IMR-90 (cell line): ENCODE measurements around the gene ITGA2. TPM values are rescaled to one million over a fixed set of nuclear protein-coding genes. Genes with fewer than 3 reads are reported as not detected.

Source experiments
- ATAC-seq: fragments of 200-7000 bp; cut with Tn5 transposase; 2 replicates; pipeline ENCODE4 v1.9.1; 2020; ENCODE audit warnings: low read depth, mild to moderate bottlenecking, moderate library complexity
- BruUV-seq: library from RNA; stranded (reverse); fragments of 400-500 nt; replicated peaks from 2 replicates; lab custom pipeline; 2021; lab: Mats Ljungman, UMichigan
- CTCF ChIA-PET: fragments of 300-600 bp; formaldehyde crosslinking; extraction: SDS; loops from one replicate; lab custom pipeline; 2021; ENCODE audit warnings: antibody characterized with exemption; lab: Yijun Ruan, JAX
- POLR2A ChIA-PET: fragments of 300-600 bp; sonication (Branson Sonifier 250); formaldehyde crosslinking; loops from one replicate; lab custom pipeline; 2022; ENCODE audit warnings: antibody characterized with exemption; ENCODE audit not compliant: unreplicated experiment; lab: Charles Lee
- DNase-seq: peaks from one replicate; pipeline ENCODE4 v3.0.0; 2013
- H2AFZ ChIP-seq: replicated peaks from 2 replicates; pipeline ENCODE3; 2013; ENCODE audit warnings: low read length, mild to moderate bottlenecking; ENCODE audit not compliant: poor library complexity
- H2AK5ac ChIP-seq: 2 replicates; pipeline ENCODE4 v1.6.1; 2013; ENCODE audit warnings: low read depth, low read length, inconsistent platforms
- H2AK9ac ChIP-seq: replicated peaks from 2 replicates; pipeline ENCODE3; 2013; ENCODE audit warnings: mild to moderate bottlenecking, low read depth, low read length, moderate library complexity; ENCODE audit not compliant: poor library complexity
- H2BK120ac ChIP-seq: 2 replicates; pipeline ENCODE4 v1.6.1; 2013; ENCODE audit warnings: low read depth, low read length, inconsistent platforms
- H2BK15ac ChIP-seq: 3 replicates; pipeline ENCODE4 v1.6.1; 2013; ENCODE audit warnings: low read depth, low read length, inconsistent platforms
- H2BK20ac ChIP-seq: 2 replicates; pipeline ENCODE4 v1.6.1; 2013; ENCODE audit warnings: low read depth, mild to moderate bottlenecking, inconsistent platforms, low read length, moderate library complexity
- H2BK5ac ChIP-seq: 2 replicates; pipeline ENCODE4 v1.6.1; 2013; ENCODE audit warnings: mild to moderate bottlenecking, low read depth, low read length, inconsistent platforms; ENCODE audit not compliant: poor library complexity, severe bottlenecking
- H3K14ac ChIP-seq: replicated peaks from 2 replicates; pipeline ENCODE4 v1.6.1; 2013; ENCODE audit warnings: low read depth, low read length, inconsistent platforms
- H3K18ac ChIP-seq: 2 replicates; pipeline ENCODE4 v1.6.1; 2013; ENCODE audit warnings: low read depth, low read length, control low read depth
- H3K23ac ChIP-seq: 2 replicates; pipeline ENCODE4 v1.6.1; 2013; ENCODE audit warnings: low read depth, low read length, inconsistent platforms
- H3K27ac ChIP-seq: 2 replicates; pipeline ENCODE4 v1.5.1; 2013; ENCODE audit warnings: mild to moderate bottlenecking, control low read depth, low read length; ENCODE audit not compliant: insufficient read depth
- H3K27me3 ChIP-seq: 2 replicates; pipeline ENCODE4 v1.6.1; 2013; ENCODE audit warnings: low read length; ENCODE audit not compliant: control insufficient read depth, insufficient read depth
- H3K36me3 ChIP-seq: 2 replicates; pipeline ENCODE4 v1.6.1; 2013; ENCODE audit warnings: low read length, mixed read lengths; ENCODE audit not compliant: control insufficient read depth, insufficient read depth
- H3K4ac ChIP-seq: 2 replicates; pipeline ENCODE4 v1.6.1; 2013; ENCODE audit warnings: low read depth, low read length, inconsistent platforms
- H3K4me1 ChIP-seq: 2 replicates; pipeline ENCODE4 v1.6.1; 2013; ENCODE audit warnings: low read length, mixed read lengths; ENCODE audit not compliant: control insufficient read depth, insufficient read depth
- H3K4me2 ChIP-seq: 2 replicates; pipeline ENCODE4 v1.6.1; 2013; ENCODE audit warnings: low read depth, mild to moderate bottlenecking, control low read depth, low read length, moderate library complexity
- H3K4me3 ChIP-seq: 2 replicates; pipeline ENCODE4 v1.5.1; 2013; ENCODE audit warnings: low read depth, mild to moderate bottlenecking, control low read depth, low read length, moderate library complexity; ENCODE audit not compliant: insufficient read depth
- H3K56ac ChIP-seq: 2 replicates; pipeline ENCODE4 v1.6.1; 2013; ENCODE audit warnings: low read length, inconsistent platforms; ENCODE audit not compliant: insufficient read depth; ENCODE audit errors: extremely low read depth
- H3K79me1 ChIP-seq, 2 experiments: 2 replicates each; pipeline ENCODE4 v1.6.1; 2013; ENCODE audit warnings: low read length in 2 of 2, inconsistent platforms in 1 of 2, low read depth in 1 of 2
- H3K9ac ChIP-seq: 2 replicates; pipeline ENCODE4 v1.6.1; 2013; ENCODE audit warnings: low read depth, low read length, control low read depth
- H3K9me1 ChIP-seq: 2 replicates; pipeline ENCODE4 v1.6.1; 2013; ENCODE audit warnings: low read length, inconsistent platforms; ENCODE audit not compliant: insufficient read depth
- H3K9me3 ChIP-seq: 2 replicates; pipeline ENCODE4 v1.6.1; 2013; ENCODE audit warnings: low read length; ENCODE audit not compliant: control insufficient read depth, insufficient read depth
- H4K20me1 ChIP-seq: 2 replicates; pipeline ENCODE4 v1.6.1; 2013; ENCODE audit warnings: low read length, inconsistent platforms; ENCODE audit not compliant: insufficient read depth
- H4K5ac ChIP-seq: 2 replicates; pipeline ENCODE4 v1.6.1; 2013; ENCODE audit warnings: mild to moderate bottlenecking, low read depth, low read length, control low read depth
- H4K8ac ChIP-seq, 2 experiments: 2 replicates each; pipeline ENCODE4 v1.6.1; 2013; ENCODE audit warnings: low read depth in 2 of 2, low read length in 2 of 2, control low read depth in 1 of 2, inconsistent platforms in 1 of 2
- H4K91ac ChIP-seq: 2 replicates; pipeline ENCODE4 v1.6.1; 2013; ENCODE audit warnings: low read depth, low read length, inconsistent platforms; ENCODE audit not compliant: insufficient read depth
- CHD1 ChIP-seq: IDR thresholded peaks from 2 replicates; pipeline ENCODE4 v1.6.1; 2012; ENCODE audit warnings: low read depth, low read length, improper control_type of control experiment
- CTCF ChIP-seq: conservative IDR thresholded peaks from 2 replicates; pipeline ENCODE4 v1.5.1; 2012; ENCODE audit warnings: mild to moderate bottlenecking, low read depth, low read length, improper control_type of control experiment
- ELK1 ChIP-seq: fragments of 150-350 bp; IDR thresholded peaks from 2 replicates; pipeline ENCODE4 v1.6.1; 2016; ENCODE audit warnings: low read depth, mild to moderate bottlenecking, low read length, moderate library complexity, borderline replicate concordance
- FOS ChIP-seq: fragments of 150-350 bp; IDR thresholded peaks from 2 replicates; pipeline ENCODE4 v1.6.1; 2016; ENCODE audit warnings: low read depth, low read length
- MAFK ChIP-seq: IDR thresholded peaks from 2 replicates; pipeline ENCODE4 v1.6.1; 2012; ENCODE audit warnings: low read depth, low read length, improper control_type of control experiment
- MAZ ChIP-seq: IDR thresholded peaks from 2 replicates; pipeline ENCODE4 v1.6.1; 2012; ENCODE audit warnings: low read depth, mild to moderate bottlenecking, low read length, improper control_type of control experiment, moderate library complexity, borderline replicate concordance
- RFX5 ChIP-seq: IDR thresholded peaks from 2 replicates; pipeline ENCODE4 v1.8.0; 2012; ENCODE audit warnings: low read depth, mild to moderate bottlenecking, low read length, moderate library complexity
- SMC3 ChIP-seq: fragments of 150-350 bp; IDR thresholded peaks from 2 replicates; pipeline ENCODE4 v1.6.1; 2016; ENCODE audit warnings: low read depth, mild to moderate bottlenecking, antibody characterized with exemption, low read length, moderate library complexity
- USF2 ChIP-seq: fragments of 150-350 bp; IDR thresholded peaks from 2 replicates; pipeline ENCODE4 v1.6.1; 2017; ENCODE audit warnings: mild to moderate bottlenecking, antibody characterized with exemption, low read length, low read depth
- WGBS, 2 experiments: methylation state at CpG; one replicate each; pipeline versions ENCODE4 v1.1.5 to v1.1.7; 2013; ENCODE audit warnings: missing lambda C conversion rate in 2 of 2; ENCODE audit not compliant: insufficient read length in 1 of 2; ENCODE audit errors: extremely low coverage in 2 of 2; 5-methylcytosine and 5-hydroxymethylcytosine counted together
- dilution Hi-C: fragments of 300-500 bp; cut with HindIII; formaldehyde crosslinking; loops from one replicate; pipeline ENCODE4 v1.14.3; 2018; ENCODE audit warnings: low sequenced_read_pairs; ENCODE audit not compliant: unreplicated experiment
- in situ Hi-C: fragments of 300-500 bp; cut with MboI; formaldehyde crosslinking; loops from 3 replicates; pipeline ENCODE4 v1.14.3; 2019; ENCODE audit warnings: low sequenced_read_pairs, inconsistent platforms, mixed read lengths
- intact Hi-C: fragments of 100-400 bp; cut with micrococcal nuclease; formaldehyde crosslinking; loops from 2 replicates; pipeline ENCODE4 v1.10.0; 2022
- polyA plus RNA-seq, 3 experiments: library from polyadenylated mRNA; depleted of rRNA; stranded (reverse); fragments of >200 nt; gene quantifications; 2 replicates each; pipeline ENCODE4 v1.2.3, GENCODE V29; 2012; ENCODE audit warnings: low replicate concordance in 1 of 3
- total RNA-seq: library from RNA; depleted of rRNA; stranded (reverse); fragments of >200 nt; gene quantifications from 2 replicates; pipeline ENCODE4 v1.2.3, GENCODE V29; 2012

The ITGA2 gene
- total and polyA plus RNA-seq, 2 of the 4 experiments (the other 2 are of a cell fraction), result 23.3 to 93.4 TPM

- in situ Hi-C loops (no loop called here), dilution Hi-C loops (loop anchor here (25.0 kb wide), 1 partner anchor 101 kb away; no protein-coding TSS in a partner anchor), intact Hi-C loops (no loop called here)
- Histone ChIP-seq H2AFZ (no peak overlapping the region), H3K4me2 (no peak overlapping the region), H3K4ac (no peak overlapping the region), H2BK5ac (no peak overlapping the region), H2BK120ac (no peak overlapping the region), H4K8ac (no peak overlapping the region), H3K27ac (no peak overlapping the region), H3K36me3 (peaks cover 28% of the 10 kb centered on the region), H3K14ac (no peak overlapping the region), H4K20me1 (no peaks in the 10 kb centered on the region), H3K9me1 (no peaks in the 10 kb centered on the region), H2AK5ac (no peak overlapping the region), H2BK20ac (no peak overlapping the region), H3K4me1 (peaks cover 3% of the 10 kb centered on the region; the same call in 1 of the 2 replicates), H2AK9ac (no peak overlapping the region), H4K91ac (no peak overlapping the region), H3K9ac (no peak overlapping the region), H3K4me3 (no peak overlapping the region), H3K79me1 (peaks cover 12 to 32% of the 10 kb centered on the region in 2 experiments; a peak in 3 of 4 replicates), H4K5ac (no peak overlapping the region), H3K27me3 (no peaks in the 10 kb centered on the region), H3K18ac (no peak overlapping the region), H3K56ac (no peak overlapping the region), H2BK15ac (no peak overlapping the region), H3K9me3 (no peaks in the 10 kb centered on the region), H3K23ac (no peak overlapping the region)
- WGBS, 2 experiments, result no CpG with 5 or more reads among the region's 3 CpGs
- DNase-seq (no peak), ATAC-seq (no peak)
- CTCF ChIA-PET, result interaction anchor here (0.6 kb wide), 1 partner anchor 29 kb away, joined by 6 read pairs; no protein-coding TSS in a partner anchor
- TF ChIP-seq CTCF (no peak), ELK1 (no peak), MAZ (no peak), MAFK (no peak), SMC3 (no peak), FOS (no peak), RFX5 (no peak), USF2 (no peak), CHD1 (no peak)
- POLR2A ChIA-PET, result no interaction called here
- no TSS peak for BruUV-seq
Observed at GRCh38 chr5:53063791-53064190, 74.6 kb downstream of the ITGA2 start.
